ENCODE results near the gene LINC00305.

DNA sequence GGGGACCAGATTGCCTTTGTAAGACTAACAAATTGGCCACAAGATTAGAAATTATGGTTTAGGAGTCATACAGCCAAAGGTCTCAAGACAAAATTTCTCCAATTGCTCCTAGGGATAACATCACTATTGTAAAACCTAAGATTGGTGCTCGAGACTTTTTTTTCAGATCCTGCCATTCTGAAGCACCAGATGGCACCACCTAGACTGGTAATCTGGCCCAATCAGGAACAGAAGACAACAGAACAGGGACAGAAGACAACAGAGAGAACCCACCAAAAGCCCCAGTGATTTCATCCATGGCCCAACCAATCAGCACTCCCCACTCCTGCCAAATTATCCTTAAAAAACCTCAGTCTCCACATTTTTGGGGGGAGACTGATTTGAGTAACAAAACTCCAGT, 66.8 kb downstream of the LINC00305 start:
- TF ChIP-seq CTCF (IDR thresholded peaks at IDR 0.05 in 2 of 3, conservative IDR thresholded peaks at IDR 0.05 in 1 of 3; ENCODE audit: control insufficient read depth in 2 of 3, extremely low read depth in 1 of 3, insufficient read depth in 1 of 3, low read depth in 3 of 3, low read length in 3 of 3) (peak in 1 of 3 experiments; percentile 17; a peak in 2 of 6 replicates), TAF1 (IDR thresholded peaks at IDR 0.05; ENCODE audit: borderline replicate concordance, low read depth, low read length) (no peak), POLR2A (IDR thresholded peaks at IDR 0.05; ENCODE audit: low read depth, low read length) (no peak), TCF12 (IDR thresholded peaks at IDR 0.05; ENCODE audit: low read depth, low read length) (no peak), REST (IDR thresholded peaks at IDR 0.05; ENCODE audit: low read depth, low read length) (no peak), GABPA (IDR thresholded peaks at IDR 0.05; ENCODE audit: low read depth) (no peak), ESRRA (IDR thresholded peaks at IDR 0.05; ENCODE audit: low read length) (no peak), ZNF592 (IDR thresholded peaks at IDR 0.05) (no peak), MEF2A (IDR thresholded peaks at IDR 0.05; ENCODE audit: insufficient read depth, low read depth, low read length) (no peak), CEBPB (IDR thresholded peaks at IDR 0.05; ENCODE audit: borderline replicate concordance in 1 of 2, low read depth in 2 of 2, low read length in 2 of 2) (no peak), STAT3 (IDR thresholded peaks at IDR 0.05; ENCODE audit: low read depth, low read length) (no peak), NBN (IDR thresholded peaks at IDR 0.05) (no peak), ZNF384 (IDR thresholded peaks at IDR 0.05; ENCODE audit: borderline replicate concordance, low read depth, low read length) (no peak)

Measured in GM12878 (cell line).